Measurements from ENCODE around the gene ARL6IP6.

Gene ARL6IP6

DNA sequence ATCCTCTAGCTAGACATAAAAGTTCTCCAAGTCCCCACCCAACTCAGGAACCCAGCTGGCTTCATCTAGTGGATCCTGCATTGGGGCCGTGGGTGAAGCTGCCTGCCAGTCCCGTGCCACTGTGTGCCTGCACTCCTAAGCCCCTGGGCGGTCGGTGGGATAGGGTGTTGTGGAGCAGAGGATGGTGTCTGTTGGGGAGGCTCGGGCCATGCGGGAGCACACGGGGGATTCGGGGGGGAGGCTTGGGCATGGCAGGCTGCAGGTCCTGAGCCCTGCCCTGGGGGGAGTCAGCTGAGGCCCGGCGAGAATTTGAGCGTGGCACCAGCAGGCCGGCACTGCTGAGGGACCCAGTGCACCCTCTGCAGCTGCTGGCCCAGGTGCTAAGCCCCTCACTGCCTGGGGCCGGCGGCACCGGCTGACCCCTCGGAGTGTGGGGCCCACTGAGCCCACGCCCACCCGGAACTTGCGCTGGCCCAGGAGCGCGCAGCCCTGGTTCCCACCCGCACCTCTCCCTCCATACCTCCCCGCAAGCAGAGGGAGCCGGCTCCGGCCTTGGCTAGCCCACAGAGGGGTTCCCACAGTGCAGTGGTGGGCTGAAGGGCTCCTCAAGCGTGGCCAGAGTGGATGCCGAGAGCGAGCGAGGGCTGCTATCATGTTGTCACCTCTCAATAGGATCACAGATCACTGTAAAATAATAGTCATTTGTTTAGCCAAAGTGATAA, 86.4 kb downstream of the ARL6IP6 start:
- no peak for DNase-seq (ENCODE audit: low spot score)

DNA sequence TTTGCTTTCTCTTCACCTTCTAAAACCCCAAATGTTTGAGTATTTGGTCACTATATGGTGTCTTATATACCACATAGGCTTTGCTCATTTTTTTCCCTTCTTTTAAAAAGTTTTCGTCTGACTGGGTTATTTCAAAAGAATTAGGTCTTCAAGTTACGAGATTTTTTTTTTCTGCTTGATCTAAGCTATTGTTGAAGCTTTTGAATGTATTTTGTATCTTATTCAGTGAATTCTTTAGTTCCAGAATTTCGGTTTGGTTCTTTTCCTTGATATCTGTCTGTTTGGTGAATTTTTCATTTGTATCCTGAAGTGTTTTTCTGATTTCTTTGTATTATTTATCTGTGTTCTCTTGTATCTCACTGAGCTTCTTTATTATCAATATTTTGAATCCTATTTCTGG, 93.5 kb downstream of the ARL6IP6 start:
- no peak for DNase-seq (ENCODE audit: low spot score)

Measured in GM03348 (cell line).